BLaER1 treated with 17β-estradiol and CSF1 and Interleukin-3, amounts not matched to agents 10 nM and 100 nM (cell line): ENCODE results near the gene FAM168A.

Experiments used
- H3K27ac ChIP-seq, 11 experiments: shearing (Covaris generic); formaldehyde crosslinking; 2 replicates each; pipeline ENCODE4 v1.8.1; 2022
- H3K27me3 ChIP-seq, 11 experiments: shearing (Covaris generic); formaldehyde crosslinking; 2 replicates each; pipeline ENCODE4 v1.8.1; 2022
- H3K36me3 ChIP-seq, 11 experiments: shearing (Covaris generic); formaldehyde crosslinking; 2 replicates each; pipeline ENCODE4 v1.8.1; 2022
- H3K4me1 ChIP-seq, 10 experiments: shearing (Covaris generic); formaldehyde crosslinking; 2 replicates each; pipeline ENCODE4 v1.8.1; 2022
- H3K4me2 ChIP-seq, 11 experiments: shearing (Covaris generic); formaldehyde crosslinking; 2 replicates each; pipeline ENCODE4 v1.8.1; 2022
- H3K4me3 ChIP-seq, 10 experiments: shearing (Covaris generic); formaldehyde crosslinking; 2 replicates each; pipeline ENCODE4 v1.8.1; 2022
- H3K9ac ChIP-seq, 11 experiments: shearing (Covaris generic); formaldehyde crosslinking; 2 replicates each; pipeline ENCODE4 v1.8.1; 2022
- H3K9me3 ChIP-seq, 11 experiments: shearing (Covaris generic); formaldehyde crosslinking; replicated peaks in 1 of 11; 2 replicates each; pipeline ENCODE4 v1.8.1; 2022
- H4K20me1 ChIP-seq, 11 experiments: shearing (Covaris generic); formaldehyde crosslinking; 2 replicates each; pipeline ENCODE4 v1.8.1; 2022
- Cebpa-rat ChIP-seq, 11 experiments: shearing (Covaris generic); IDR thresholded peaks; 2 replicates each; pipeline ENCODE4 v1.8.1; 2022

The FAM168A gene

DNA sequence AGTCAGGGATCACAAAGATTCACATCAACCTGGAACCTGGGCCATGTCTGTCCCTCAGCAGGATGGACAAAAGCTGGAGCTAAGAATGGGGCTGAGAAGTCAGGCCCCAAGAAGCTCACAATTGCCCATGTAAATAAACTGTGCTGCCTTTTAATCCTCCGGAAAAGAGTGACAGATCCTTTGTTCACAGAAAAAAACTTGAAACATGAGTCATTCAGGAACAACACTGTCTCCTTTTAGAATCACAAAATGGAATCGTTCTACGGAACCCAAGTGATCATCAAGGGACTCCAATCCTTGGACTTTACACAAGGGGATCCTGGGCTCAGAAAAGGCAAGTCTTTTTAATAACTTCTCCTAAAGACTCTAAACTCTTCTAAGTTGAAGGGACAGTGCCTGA, 185.6 kb downstream of the FAM168A start:
- Histone ChIP-seq H3K27ac (peak overlapping the region in 4 of 11 experiments; percentile 4 to 71 (median 50); a peak in 5 of 22 replicates), H3K4me3 (no peak overlapping the region), H3K4me2 (peak overlapping the region in 2 of 11 experiments; percentile 78 to 82; a peak in 5 of 22 replicates), H3K9me3 (no peaks in the 10 kb centered on the region), H4K20me1 (no peaks in the 10 kb centered on the region; a peak in 2 of 22 replicates), H3K4me1 (peaks cover 4 to 90% (median 15%) of the 10 kb centered on the region in 10 experiments; a peak in 14 of 20 replicates), H3K9ac (peak overlapping the region in 1 of 11 experiments; percentile 11; a peak in 1 of 22 replicates), H3K36me3 (peaks cover 39 to 96% (median 61%) of the 10 kb centered on the region in 11 experiments), H3K27me3 (no peaks in the 10 kb centered on the region)
- no peak for TF ChIP-seq Cebpa-rat (IDR thresholded peaks at IDR 0.05)

DNA sequence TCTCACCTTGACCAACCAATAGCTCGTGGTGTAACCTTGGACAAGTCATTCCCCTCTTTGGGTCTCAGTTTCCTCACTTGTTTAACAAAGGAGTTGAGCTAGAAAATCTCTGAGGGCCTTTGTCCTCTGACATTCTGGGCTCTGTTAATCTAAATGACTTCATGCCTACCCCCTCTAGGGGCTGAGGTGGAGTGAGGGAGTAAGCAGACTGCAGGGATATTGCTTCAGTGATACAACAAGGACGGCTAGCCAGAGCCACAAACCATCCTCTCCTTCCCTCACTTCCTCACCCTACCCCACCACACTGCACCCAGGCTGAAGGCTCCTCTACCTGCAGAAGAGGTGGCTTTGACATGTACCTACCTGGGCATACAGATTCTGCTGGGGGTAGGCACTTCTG, 186.9 kb downstream of the FAM168A start:
- peaks cover 4 to 78% (median 12%) of the 10 kb centered on the region in 10 experiments; a peak in 14 of 20 replicates for H3K4me1 ChIP-seq
- H3K9me3 ChIP-seq, result no peaks in the 10 kb centered on the region
- H3K36me3 ChIP-seq, result peaks cover 52 to 96% (median 64%) of the 10 kb centered on the region in 11 experiments
- no peak overlapping the region for H3K9ac ChIP-seq
- H4K20me1 ChIP-seq, result peaks cover 0 to 7% (median 0%) of the 10 kb centered on the region in 11 experiments; a peak in 2 of 22 replicates
- no peak overlapping the region for H3K4me3 ChIP-seq
- TF ChIP-seq Cebpa-rat (IDR thresholded peaks at IDR 0.05), result no peak
- no peak overlapping the region for H3K4me2 ChIP-seq
- no peak overlapping the region; a peak in 1 of 22 replicates for H3K27ac ChIP-seq
- H3K27me3 ChIP-seq, result no peaks in the 10 kb centered on the region

DNA sequence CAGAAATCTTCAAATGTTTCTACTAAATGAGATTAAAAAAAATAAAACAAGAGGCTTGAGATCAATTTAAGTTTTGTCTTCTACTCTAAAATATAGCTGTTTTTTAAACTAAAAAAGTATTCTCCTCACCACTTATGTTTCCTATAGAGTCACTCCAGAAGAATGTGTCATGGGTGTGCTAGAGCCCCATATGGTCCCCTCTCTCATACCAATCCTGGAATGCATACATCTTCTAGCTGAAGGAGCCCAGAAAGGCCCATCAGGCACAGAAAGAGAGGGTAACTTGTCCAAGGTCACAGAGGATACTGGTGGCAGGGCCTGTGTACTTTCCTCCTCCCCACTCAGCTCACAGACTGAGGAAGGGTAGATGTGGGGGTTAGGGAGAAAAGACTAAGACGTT, 187.3 kb downstream of the FAM168A start:
- Histone ChIP-seq H3K27ac (no peak overlapping the region; a peak in 1 of 22 replicates), H3K9ac (no peak overlapping the region), H3K36me3 (peaks cover 54 to 96% (median 65%) of the 10 kb centered on the region in 11 experiments), H3K9me3 (no peaks in the 10 kb centered on the region), H3K4me1 (peaks cover 4 to 74% (median 11%) of the 10 kb centered on the region in 10 experiments; a peak in 14 of 20 replicates), H4K20me1 (peaks cover 0 to 7% (median 0%) of the 10 kb centered on the region in 11 experiments; a peak in 2 of 22 replicates), H3K4me3 (no peak overlapping the region), H3K27me3 (no peaks in the 10 kb centered on the region), H3K4me2 (no peak overlapping the region)
- TF ChIP-seq Cebpa-rat (IDR thresholded peaks at IDR 0.05), result no peak

DNA sequence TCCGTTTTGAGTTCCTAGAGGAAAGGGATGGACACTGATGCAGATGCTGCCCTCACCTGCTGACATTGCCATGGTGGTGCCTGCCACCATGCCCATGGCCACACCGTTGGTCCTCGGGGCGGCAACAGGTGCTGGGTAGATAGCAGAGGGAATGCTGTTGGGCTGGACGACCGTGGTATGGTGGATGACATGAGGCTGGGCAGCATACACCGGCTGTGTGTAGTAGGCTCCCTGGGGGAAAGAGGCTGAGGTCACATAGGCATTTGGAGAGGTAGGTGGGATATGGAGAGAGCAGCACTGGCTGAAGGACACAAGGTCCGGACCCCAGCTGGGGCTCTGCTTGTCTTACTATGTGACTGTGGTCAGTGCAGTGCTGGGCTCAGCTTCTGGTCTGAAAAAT, 188.5 kb downstream of the FAM168A start:
- Histone ChIP-seq H3K4me2 (peak overlapping the region in 2 of 11 experiments; percentile 0 to 8; a peak in 1 of 22 replicates), H3K4me1 (peaks cover 0 to 68% (median 6%) of the 10 kb centered on the region in 10 experiments; a peak in 9 of 20 replicates), H3K27ac (no peak overlapping the region), H3K27me3 (no peaks in the 10 kb centered on the region), H3K9me3 (no peaks in the 10 kb centered on the region), H3K4me3 (no peak overlapping the region), H3K36me3 (peaks cover 66 to 97% (median 76%) of the 10 kb centered on the region in 11 experiments), H3K9ac (no peak overlapping the region), H4K20me1 (peaks cover 0 to 7% (median 0%) of the 10 kb centered on the region in 11 experiments; a peak in 4 of 22 replicates)
- no peak for TF ChIP-seq Cebpa-rat (IDR thresholded peaks at IDR 0.05)

DNA sequence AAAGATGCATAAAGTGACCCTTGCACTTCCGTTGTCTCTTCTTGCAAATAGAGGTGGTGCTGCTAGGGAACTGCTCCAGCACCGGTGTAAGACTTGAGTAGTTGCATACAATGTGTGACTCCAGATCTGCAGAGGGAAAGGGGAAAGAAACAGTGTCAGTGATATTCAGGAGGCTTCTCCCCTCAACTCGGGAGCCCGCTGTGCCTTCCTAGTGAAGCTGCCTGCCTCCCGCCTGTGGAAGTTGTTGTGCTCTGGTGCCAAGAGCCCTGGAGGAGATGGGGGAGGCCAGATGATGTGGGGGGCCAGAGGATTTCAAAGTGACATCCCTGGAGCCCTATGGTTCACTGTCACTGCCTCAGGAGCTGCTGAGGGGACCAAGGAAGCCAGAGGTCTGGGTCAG, 191.3 kb downstream of the FAM168A start:
- H3K9me3 ChIP-seq, result no peaks in the 10 kb centered on the region
- H4K20me1 ChIP-seq, result peaks cover 0 to 32% (median 4%) of the 10 kb centered on the region in 11 experiments; a peak in 10 of 22 replicates
- H3K4me1 ChIP-seq, result peaks cover 0 to 58% (median 6%) of the 10 kb centered on the region in 10 experiments; a peak in 9 of 20 replicates
- no peak overlapping the region for H3K9ac ChIP-seq
- no peak overlapping the region for H3K27ac ChIP-seq
- H3K27me3 ChIP-seq, result no peaks in the 10 kb centered on the region
- no peak overlapping the region for H3K4me3 ChIP-seq
- no peak for TF ChIP-seq Cebpa-rat (IDR thresholded peaks at IDR 0.05)
- H3K4me2 ChIP-seq, result no peak overlapping the region
- H3K36me3 ChIP-seq, result peaks cover 62 to 86% (median 79%) of the 10 kb centered on the region in 11 experiments

DNA sequence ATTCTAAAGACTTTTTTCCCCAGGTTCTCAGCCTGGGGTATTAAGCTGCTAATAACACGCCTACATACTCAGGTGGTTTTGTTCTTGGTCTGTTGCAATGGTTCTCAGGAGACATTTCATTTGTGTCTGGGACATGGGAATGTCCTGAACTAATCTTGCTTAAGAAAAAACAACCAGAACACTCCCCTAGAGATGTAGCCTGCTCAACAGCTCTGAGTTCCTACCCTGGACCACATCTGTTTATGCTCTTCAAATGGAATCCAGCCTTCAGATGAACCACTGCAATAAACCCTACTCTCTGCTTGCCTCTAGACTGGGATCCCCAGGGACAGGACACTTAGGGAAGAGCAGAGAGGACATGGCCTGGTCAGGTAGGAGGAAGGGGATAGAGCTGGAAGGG, 191.8 kb downstream of the FAM168A start:
- peaks cover 61 to 87% (median 78%) of the 10 kb centered on the region in 11 experiments for H3K36me3 ChIP-seq

DNA sequence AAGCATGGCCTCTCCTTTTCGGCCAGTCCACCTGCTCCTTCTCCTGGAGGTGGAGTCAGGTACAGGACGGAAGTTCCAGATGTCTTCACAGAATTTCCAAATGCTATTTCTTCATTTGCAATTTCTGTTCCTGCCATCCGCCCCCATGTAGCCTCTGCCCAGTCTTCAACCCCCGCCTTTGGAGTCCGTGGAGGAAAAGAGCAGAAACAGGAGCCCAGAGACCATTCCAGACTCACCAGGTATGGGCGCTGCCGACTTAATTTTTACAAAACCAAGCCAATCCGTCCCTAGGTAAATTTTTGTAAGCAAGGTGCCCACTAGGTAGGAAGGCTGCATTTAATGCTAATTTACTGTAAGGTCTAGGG, 192.8 kb downstream of the FAM168A start:
- Histone ChIP-seq H3K4me1 (peaks cover 0 to 47% (median 9%) of the 10 kb centered on the region in 10 experiments; a peak in 16 of 20 replicates), H3K27ac (no peak overlapping the region), H3K9me3 (no peaks in the 10 kb centered on the region), H4K20me1 (peaks cover 0 to 44% (median 8%) of the 10 kb centered on the region in 11 experiments; a peak in 13 of 22 replicates), H3K27me3 (no peaks in the 10 kb centered on the region), H3K4me2 (no peak overlapping the region), H3K4me3 (no peak overlapping the region), H3K9ac (no peak overlapping the region), H3K36me3 (peaks cover 55 to 83% (median 70%) of the 10 kb centered on the region in 11 experiments)
- TF ChIP-seq Cebpa-rat (IDR thresholded peaks at IDR 0.05), result no peak

More for the DNA sequence above, 191.8 kb downstream of the FAM168A start:
- H3K9ac ChIP-seq, result no peak overlapping the region
- peaks cover 0 to 53% (median 6%) of the 10 kb centered on the region in 10 experiments; a peak in 9 of 20 replicates for H3K4me1 ChIP-seq
- H3K4me3 ChIP-seq, result no peak overlapping the region
- TF ChIP-seq Cebpa-rat (IDR thresholded peaks at IDR 0.05), result no peak
- no peaks in the 10 kb centered on the region for H3K9me3 ChIP-seq
- H3K27ac ChIP-seq, result no peak overlapping the region
- H4K20me1 ChIP-seq, result peaks cover 0 to 37% (median 8%) of the 10 kb centered on the region in 11 experiments; a peak in 10 of 22 replicates
- H3K27me3 ChIP-seq, result no peaks in the 10 kb centered on the region
- no peak overlapping the region for H3K4me2 ChIP-seq

DNA sequence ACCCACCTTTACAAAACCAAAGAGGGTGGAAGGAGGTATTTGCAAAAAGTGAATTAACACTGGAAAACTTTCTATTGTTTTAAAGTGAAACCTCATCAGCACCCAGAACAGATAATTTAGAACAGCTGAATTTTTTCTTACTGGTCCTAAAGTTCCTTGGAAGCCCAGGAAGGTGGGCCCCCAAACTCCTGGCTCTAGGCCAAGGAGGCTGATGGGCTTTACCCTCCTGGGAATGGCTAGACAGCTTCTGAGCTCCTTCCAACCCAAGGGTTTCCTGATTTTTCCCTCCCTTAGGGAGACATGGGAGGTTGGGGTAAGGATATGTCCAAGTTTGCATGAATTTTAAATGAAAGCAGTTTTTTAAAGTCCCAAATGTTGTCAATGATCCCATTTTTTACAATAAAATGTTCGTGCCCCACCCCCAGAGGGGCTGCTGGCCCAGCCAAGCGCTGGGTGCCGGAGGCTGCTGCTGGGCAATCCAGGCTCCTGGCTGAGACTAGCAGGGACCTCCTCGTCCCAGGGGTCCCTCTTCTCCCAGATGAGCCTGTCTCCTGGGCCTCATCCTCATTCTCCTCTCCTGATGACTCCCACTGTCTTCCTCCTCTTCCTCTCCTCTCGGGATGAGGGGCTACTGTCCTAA, 193.3 kb downstream of the FAM168A start:
- H4K20me1 ChIP-seq, result peaks cover 0 to 49% (median 12%) of the 10 kb centered on the region in 11 experiments; a peak in 15 of 22 replicates
- H3K36me3 ChIP-seq, result peaks cover 50 to 81% (median 65%) of the 10 kb centered on the region in 11 experiments
- H3K4me1 ChIP-seq, result peaks cover 4 to 47% (median 14%) of the 10 kb centered on the region in 10 experiments
- H3K27ac ChIP-seq, result 0 out of 22 replicates have a peak overlapping the region, but pooled peaks of 1 of the 11 experiments have one; percentile 10
- H3K4me2 ChIP-seq, result no peak overlapping the region
- 0 out of 22 replicates have a peak overlapping the region, but pooled peaks of 1 of the 11 experiments have one; percentile 4 for H3K9ac ChIP-seq
- no peaks in the 10 kb centered on the region for H3K27me3 ChIP-seq
- no peak overlapping the region for H3K4me3 ChIP-seq
- no peaks in the 10 kb centered on the region for H3K9me3 ChIP-seq
- TF ChIP-seq Cebpa-rat (IDR thresholded peaks at IDR 0.05), result no peak

DNA sequence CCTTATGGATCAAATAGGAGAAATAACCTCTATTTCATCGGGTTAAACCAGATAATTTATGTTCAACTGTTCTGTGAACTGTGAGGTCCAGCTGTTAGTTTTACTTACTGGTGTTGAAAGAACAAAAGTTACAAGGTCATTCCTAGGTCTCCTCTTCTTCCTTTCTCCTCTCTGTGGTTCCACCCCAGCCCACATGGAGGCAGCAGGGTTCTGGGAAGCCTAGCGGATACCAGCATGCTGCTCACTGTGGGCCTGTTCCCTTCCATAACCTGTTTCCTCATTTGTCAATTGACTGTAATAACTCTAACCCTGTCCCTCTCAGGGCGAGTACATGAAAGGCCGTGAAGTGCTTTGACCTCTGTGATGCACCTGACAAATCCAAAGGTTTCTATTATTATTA, 193.9 kb downstream of the FAM168A start:
- Histone ChIP-seq H3K9me3 (no peaks in the 10 kb centered on the region), H3K9ac (peak overlapping the region in 4 of 11 experiments; percentile 20 to 64 (median 35); a peak in 4 of 22 replicates), H3K27me3 (no peaks in the 10 kb centered on the region), H3K4me3 (no peak overlapping the region), H4K20me1 (peaks cover 3 to 55% (median 18%) of the 10 kb centered on the region in 11 experiments; a peak in 21 of 22 replicates), H3K4me1 (peaks cover 10 to 43% (median 20%) of the 10 kb centered on the region in 10 experiments), H3K36me3 (peaks cover 45 to 79% (median 65%) of the 10 kb centered on the region in 11 experiments), H3K27ac (peak overlapping the region in 7 of 11 experiments; percentile 0 to 45 (median 30); a peak in 7 of 22 replicates), H3K4me2 (peak overlapping the region in 2 of 11 experiments; percentile 31 to 44; a peak in 3 of 22 replicates)
- TF ChIP-seq Cebpa-rat (IDR thresholded peaks at IDR 0.05), result no peak
